ENCODE results near the gene KCNG3. TPM values are rescaled to one million over a fixed set of nuclear protein-coding genes. Genes with fewer than 3 reads are reported as not detected.

Gene KCNG3
- total RNA-seq, 1 donor from 2014 or later = 0.49 TPM

- H3K27ac Mint-ChIP-seq (ENCODE audit: unreplicated experiment) = no peak overlapping the region
- H3K27me3 Mint-ChIP-seq (ENCODE audit: unreplicated experiment) = no peaks in the 10 kb centered on the region
- no peaks in the 10 kb centered on the region for H3K36me3 Mint-ChIP-seq (ENCODE audit: unreplicated experiment)
- H3K4me1 Mint-ChIP-seq (ENCODE audit: low read depth, unreplicated experiment) = no peaks in the 10 kb centered on the region
- no peak for TF ChIP-seq CTCF (IDR thresholded peaks at IDR 0.05; ENCODE audit: partially characterized antibody, unreplicated experiment)
- DNase-seq = no peak
- H3K9me3 Mint-ChIP-seq (ENCODE audit: unreplicated experiment) = no peaks in the 10 kb centered on the region
- no peak overlapping the region for H3K4me3 Mint-ChIP-seq (ENCODE audit: unreplicated experiment)
Measured at GRCh38 chr2:42424033-42424432, 69.7 kb downstream of the KCNG3 start.

GRCh38 chr2:42421601-42422239 lies 72.1 kb downstream of the KCNG3 start:
- TF ChIP-seq CTCF (IDR thresholded peaks at IDR 0.05; ENCODE audit: partially characterized antibody, unreplicated experiment) = no peak
- Mint-ChIP-seq H3K9me3 (ENCODE audit: unreplicated experiment) (no peaks in the 10 kb centered on the region), H3K4me3 (ENCODE audit: unreplicated experiment) (no peak overlapping the region), H3K36me3 (ENCODE audit: unreplicated experiment) (no peaks in the 10 kb centered on the region), H3K27me3 (ENCODE audit: unreplicated experiment) (no peaks in the 10 kb centered on the region), H3K27ac (ENCODE audit: unreplicated experiment) (no peak overlapping the region), H3K4me1 (ENCODE audit: low read depth, unreplicated experiment) (no peaks in the 10 kb centered on the region)
- DNase-seq = no peak

DNA sequence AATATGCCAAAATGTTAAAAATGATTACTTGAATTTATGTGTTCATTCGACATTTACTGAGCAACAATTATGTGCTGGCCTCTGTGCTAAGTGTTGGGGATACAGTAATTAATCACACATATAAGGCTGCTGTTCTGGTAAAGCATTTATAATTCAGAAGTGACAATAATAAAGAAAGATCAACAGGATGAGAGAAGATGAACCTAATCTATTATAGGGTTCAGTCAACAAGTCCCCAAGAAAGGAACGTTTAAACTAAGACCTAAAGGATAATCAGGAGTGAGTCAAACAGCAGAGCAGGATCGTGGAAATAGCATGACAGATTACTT lies 72.7 kb downstream of the KCNG3 start:
- no peaks in the 10 kb centered on the region for H3K9me3 Mint-ChIP-seq (ENCODE audit: unreplicated experiment)
- no peak for TF ChIP-seq CTCF (IDR thresholded peaks at IDR 0.05; ENCODE audit: partially characterized antibody, unreplicated experiment)
- no peak overlapping the region for H3K27ac Mint-ChIP-seq (ENCODE audit: unreplicated experiment)
- H3K27me3 Mint-ChIP-seq (ENCODE audit: unreplicated experiment) = no peaks in the 10 kb centered on the region
- H3K36me3 Mint-ChIP-seq (ENCODE audit: unreplicated experiment) = no peaks in the 10 kb centered on the region
- no peak overlapping the region for H3K4me3 Mint-ChIP-seq (ENCODE audit: unreplicated experiment)
- no peaks in the 10 kb centered on the region for H3K4me1 Mint-ChIP-seq (ENCODE audit: low read depth, unreplicated experiment)
- no peak for DNase-seq

DNA sequence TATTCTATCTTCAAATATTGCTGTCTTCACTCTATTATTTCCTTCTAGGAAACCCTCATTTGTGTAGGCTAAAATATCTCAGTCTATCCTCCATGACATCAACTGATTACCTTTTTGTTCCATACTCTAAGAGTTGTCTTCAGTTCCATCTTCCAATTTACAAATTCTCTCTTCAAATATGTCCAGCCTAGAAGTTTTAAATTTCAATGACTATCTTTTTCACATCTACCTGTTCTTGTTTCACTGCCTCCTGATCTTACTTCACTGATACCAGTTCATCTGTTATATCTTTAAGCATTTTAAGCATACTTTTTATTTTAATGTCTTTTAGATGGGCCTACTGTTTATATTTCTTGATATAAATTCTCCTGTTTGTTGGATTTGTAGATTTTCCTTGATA lies 79.1 kb downstream of the KCNG3 start:
- Mint-ChIP-seq H3K36me3 (ENCODE audit: unreplicated experiment) (peaks cover 7% of the 10 kb centered on the region), H3K27me3 (ENCODE audit: unreplicated experiment) (peaks cover 2% of the 10 kb centered on the region)
- no peak for TF ChIP-seq CTCF (IDR thresholded peaks at IDR 0.05; ENCODE audit: partially characterized antibody, unreplicated experiment)

DNA sequence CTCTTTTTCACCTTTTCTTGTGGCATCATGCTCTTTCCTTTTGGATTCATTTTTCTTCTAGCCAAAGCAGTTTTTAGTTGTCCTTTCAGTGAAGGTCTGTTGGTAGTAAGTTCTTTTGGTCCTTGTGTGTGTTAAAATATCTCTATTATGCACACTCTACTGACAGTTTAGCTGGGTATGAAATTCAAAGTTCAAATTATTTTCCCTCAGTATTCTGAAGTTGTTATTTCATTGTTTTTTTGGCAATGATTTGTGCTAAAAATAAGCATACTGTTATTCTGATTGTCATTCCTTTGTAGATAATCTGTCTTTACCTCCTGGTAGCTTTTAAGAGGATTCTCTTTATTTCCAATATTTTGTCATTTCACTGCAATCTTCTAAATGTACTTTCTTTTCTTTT lies 79.6 kb downstream of the KCNG3 start:
- Mint-ChIP-seq H3K9me3 (ENCODE audit: unreplicated experiment) (peaks cover 8% of the 10 kb centered on the region), H3K4me3 (ENCODE audit: unreplicated experiment) (no peak overlapping the region), H3K36me3 (ENCODE audit: unreplicated experiment) (peaks cover 7% of the 10 kb centered on the region), H3K4me1 (ENCODE audit: low read depth, unreplicated experiment) (no peaks in the 10 kb centered on the region), H3K27ac (ENCODE audit: unreplicated experiment) (no peak overlapping the region), H3K27me3 (ENCODE audit: unreplicated experiment) (peaks cover 2% of the 10 kb centered on the region)
- TF ChIP-seq CTCF (IDR thresholded peaks at IDR 0.05; ENCODE audit: partially characterized antibody, unreplicated experiment) = no peak
- no peak for DNase-seq

More for the DNA sequence above, 79.1 kb downstream of the KCNG3 start:
- peaks cover 8% of the 10 kb centered on the region for H3K9me3 Mint-ChIP-seq (ENCODE audit: unreplicated experiment)
- DNase-seq = no peak
- no peak overlapping the region for H3K4me3 Mint-ChIP-seq (ENCODE audit: unreplicated experiment)
- no peaks in the 10 kb centered on the region for H3K4me1 Mint-ChIP-seq (ENCODE audit: low read depth, unreplicated experiment)
- no peak overlapping the region for H3K27ac Mint-ChIP-seq (ENCODE audit: unreplicated experiment)
